GM12874 (cell line): Measurements from ENCODE around the gene ANGPTL8.

ENCODE experiments used
- CTCF ChIP-seq: IDR thresholded peaks from 2 replicates; pipeline ENCODE4 v1.5.1; 2011; ENCODE audit warnings: low read depth, mild to moderate bottlenecking, control low read depth, low read length, moderate library complexity; ENCODE audit not compliant: insufficient read depth

Gene ANGPTL8

GRCh38 chr19:11232555-11232954, 6.9 kb upstream of the ANGPTL8 start:
- TF ChIP-seq CTCF, result no peak

GRCh38 chr19:11233073-11233472, 6.3 kb upstream of the ANGPTL8 start:
- TF ChIP-seq CTCF, result no peak

- no peak for TF ChIP-seq CTCF
Observed at GRCh38 chr19:11234486-11235075, 4.8 kb upstream of the ANGPTL8 start.

GRCh38 chr19:11236324-11237301, 2.8 kb upstream of the ANGPTL8 start:
- TF ChIP-seq CTCF, result no peak

GRCh38 chr19:11237321-11237720, 2.1 kb upstream of the ANGPTL8 start:
- TF ChIP-seq CTCF, result no peak

GRCh38 chr19:11238041-11238440, 1.4 kb upstream of the ANGPTL8 start:
- no peak for TF ChIP-seq CTCF

GRCh38 chr19:11238781-11239376, 540 bp upstream of the ANGPTL8 start:
- TF ChIP-seq CTCF, result no peak
